GM13976 (cell line): ENCODE data around the gene ANP32B.
A peak's percentile ranks its signal among the peaks of the same experiment; 100 is the strongest.

Experiments used
- DNase-seq: peaks from one replicate; pipeline ENCODE4 v3.0.0; 2012; ENCODE audit warnings: low spot score
- CTCF ChIP-seq: IDR thresholded peaks from 2 replicates; pipeline ENCODE4 v1.5.1; 2012; ENCODE audit warnings: borderline replicate concordance, mild to moderate bottlenecking; ENCODE audit not compliant: insufficient read depth; ENCODE audit errors: extremely low read depth, missing control alignments, control extremely low read depth
- in situ Hi-C: fragments of 300-500 bp; cut with MboI; formaldehyde crosslinking; loops from one replicate; pipeline ENCODE4 v1.12.0; 2022; ENCODE audit warnings: low sequenced_read_pairs, mixed read lengths, inconsistent platforms; ENCODE audit not compliant: unreplicated experiment

Gene ANP32B

GRCh38 chr9:98007251-98007928 lies 24.2 kb downstream of the ANP32B start:
- DNase-seq: no peak
- in situ Hi-C loops: no loop called here

GRCh38 chr9:98008764-98009163 lies 25.6 kb downstream of the ANP32B start:
- no peak for DNase-seq
- TF ChIP-seq CTCF: no peak
- in situ Hi-C loops: no loop called here

More at GRCh38 chr9:98007251-98007928, 24.2 kb downstream of the ANP32B start:
- no peak for TF ChIP-seq CTCF

- in situ Hi-C loops: no loop called here
- no peak for TF ChIP-seq CTCF
- DNase-seq: no peak
Measured at GRCh38 chr9:98009437-98009836, 26.3 kb downstream of the ANP32B start.

- in situ Hi-C loops: no loop called here
- TF ChIP-seq CTCF: no peak
- DNase-seq: no peak
Measured at GRCh38 chr9:98009936-98010335, 26.8 kb downstream of the ANP32B start.

GRCh38 chr9:98010445-98010844 lies 27.3 kb downstream of the ANP32B start:
- peak; percentile 40 for DNase-seq
- no peak for TF ChIP-seq CTCF

GRCh38 chr9:98011122-98011521 lies 28.0 kb downstream of the ANP32B start:
- TF ChIP-seq CTCF: no peak
- in situ Hi-C loops: no loop called here
- no peak for DNase-seq

More at GRCh38 chr9:98010445-98010844, 27.3 kb downstream of the ANP32B start:
- in situ Hi-C loops: no loop called here
